Activated naive CD4-positive, alpha-beta T cell treated with anti-CD3 and anti-CD28 coated beads, Interleukin-2, amount 50 U/mL, for 16 hours (primary cell): Measurements from ENCODE around the gene NEURL2.
"Not testable (repeated sequence)": the region's sequence is repeated elsewhere in the genome, so short reads cannot be mapped to it uniquely, and the experiment has no call there.

Experiments
- DNase-seq: peaks from one replicate; pipeline ENCODE4 v3.0.0-alpha.2; 2020

Gene NEURL2

DNA sequence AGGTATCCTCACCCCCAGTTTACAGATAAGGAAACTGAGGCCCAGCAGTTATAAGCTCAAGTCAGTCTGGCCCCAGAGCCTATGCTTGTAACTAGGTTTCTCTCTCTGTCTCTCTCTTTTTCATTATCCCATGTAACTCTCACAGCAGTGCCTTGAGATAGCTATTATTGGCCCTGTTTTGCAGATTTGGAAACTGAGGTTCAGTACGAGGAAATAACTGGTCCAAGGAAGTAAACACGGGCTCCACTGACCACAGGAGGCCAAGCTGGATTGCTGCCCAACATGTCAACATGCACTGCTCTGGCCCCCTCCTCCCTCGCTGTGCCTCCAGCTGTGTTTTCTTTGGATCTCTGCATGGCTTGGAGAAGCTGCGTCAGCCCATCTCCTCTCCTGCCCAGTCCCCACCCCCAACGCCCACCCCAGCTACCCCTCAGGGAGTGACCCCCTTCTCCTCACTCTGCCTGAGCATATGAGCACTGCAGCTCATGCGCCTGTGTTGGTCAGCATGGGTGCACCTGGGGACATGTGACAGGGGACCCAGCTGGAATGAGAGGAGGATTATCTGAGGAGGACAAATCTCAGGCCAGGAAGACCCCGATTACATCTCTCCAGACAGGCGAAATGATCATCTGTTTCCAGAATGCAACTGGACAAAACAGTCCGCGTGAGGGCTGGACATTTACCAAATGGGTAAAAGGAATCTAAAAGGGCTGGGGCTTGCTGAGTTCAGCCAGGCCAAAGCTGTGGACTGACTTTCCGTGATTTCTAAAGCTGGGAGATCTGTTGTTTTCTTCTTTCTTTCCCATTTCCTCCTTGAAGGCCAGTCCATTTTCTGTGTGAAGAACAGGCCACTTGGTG lies 28.8 kb upstream of the NEURL2 start:
- no peak for DNase-seq

DNA sequence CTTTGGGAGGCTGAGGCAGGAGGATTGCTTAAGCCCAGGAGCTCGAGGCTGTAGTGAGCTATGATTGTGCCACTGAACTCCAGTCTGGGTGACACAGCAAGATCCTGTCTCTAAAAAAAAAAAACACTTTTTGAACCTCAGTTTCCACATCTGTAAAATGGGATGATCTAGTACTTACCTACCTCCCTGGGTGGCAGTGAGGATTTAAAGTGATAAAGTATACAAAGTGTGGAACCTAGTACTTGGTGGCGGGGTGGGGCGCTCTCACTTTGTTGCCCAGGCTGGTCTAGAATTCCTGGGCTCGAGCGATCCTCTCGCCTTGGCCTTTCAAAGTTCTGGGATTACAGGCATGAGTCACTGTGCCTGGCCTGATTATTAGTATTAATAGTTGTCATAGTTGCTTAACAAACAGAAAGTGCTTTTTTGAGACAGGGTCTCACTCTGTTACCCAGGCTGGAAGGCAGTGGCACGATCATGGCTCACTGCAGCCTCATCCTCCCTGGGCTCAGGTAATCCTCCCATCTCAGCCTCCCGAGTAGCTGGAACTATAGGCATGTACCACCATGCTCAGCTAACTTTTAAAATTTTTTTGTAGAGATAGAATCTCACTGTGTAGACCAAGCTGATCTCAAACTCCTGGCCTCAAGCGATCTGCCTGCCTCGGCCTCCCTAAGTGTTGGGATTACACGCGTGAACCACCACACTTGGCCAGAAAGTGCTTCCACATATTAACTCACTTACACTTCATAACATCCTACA lies 27.9 kb upstream of the NEURL2 start:
- DNase-seq, result no peak

DNA sequence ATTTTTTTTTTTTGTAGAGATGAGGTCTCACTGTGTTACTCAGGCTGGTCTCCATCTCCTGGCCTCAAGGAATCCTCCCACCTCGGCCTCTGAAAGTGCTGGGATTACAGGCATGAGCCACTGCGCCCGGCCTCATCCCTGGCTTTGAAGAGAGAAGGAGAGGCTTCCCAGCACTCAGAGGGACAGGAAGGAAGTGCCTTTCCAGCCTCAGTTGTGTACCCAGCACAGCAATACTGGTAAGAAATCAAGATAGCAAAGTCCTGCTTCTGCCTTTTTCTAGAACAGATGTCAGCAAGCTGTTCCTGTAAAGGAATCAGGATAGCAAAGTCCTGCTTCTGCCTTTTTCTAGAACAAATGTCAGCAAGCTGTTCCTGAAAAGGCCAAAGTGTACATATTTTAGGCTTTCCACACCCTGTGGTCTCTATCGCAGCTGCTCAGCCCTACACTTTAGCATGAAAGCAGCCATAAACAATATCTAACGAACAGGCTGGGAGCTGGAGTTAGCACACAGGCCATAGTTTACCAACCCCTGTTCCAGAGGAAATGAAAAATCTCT lies 27.3 kb upstream of the NEURL2 start:
- no peak for DNase-seq

GRCh38 chr20:45917790-45918141 lies 26.8 kb upstream of the NEURL2 start:
- DNase-seq, result no peak

- no peak for DNase-seq
These were observed 22.1 kb upstream of the NEURL2 start for GRCh38 chr20:45913116-45913515.

DNA sequence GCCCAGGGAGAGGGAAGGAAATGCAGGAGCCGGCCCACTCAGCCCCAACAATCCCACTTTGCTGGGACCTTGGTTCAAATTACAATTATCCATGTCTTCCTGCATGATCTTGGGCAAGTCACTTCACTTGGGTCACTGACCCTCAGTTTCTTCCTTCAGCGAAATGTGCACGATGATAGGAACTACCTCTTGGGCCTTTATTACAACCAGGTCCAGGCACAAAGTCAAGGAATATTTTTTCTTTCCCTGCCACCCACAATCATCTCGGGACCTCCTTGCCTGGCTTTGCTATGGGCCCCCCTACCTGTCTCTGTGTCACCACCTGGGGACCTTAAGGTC lies 21.3 kb upstream of the NEURL2 start:
- no peak for DNase-seq

DNA sequence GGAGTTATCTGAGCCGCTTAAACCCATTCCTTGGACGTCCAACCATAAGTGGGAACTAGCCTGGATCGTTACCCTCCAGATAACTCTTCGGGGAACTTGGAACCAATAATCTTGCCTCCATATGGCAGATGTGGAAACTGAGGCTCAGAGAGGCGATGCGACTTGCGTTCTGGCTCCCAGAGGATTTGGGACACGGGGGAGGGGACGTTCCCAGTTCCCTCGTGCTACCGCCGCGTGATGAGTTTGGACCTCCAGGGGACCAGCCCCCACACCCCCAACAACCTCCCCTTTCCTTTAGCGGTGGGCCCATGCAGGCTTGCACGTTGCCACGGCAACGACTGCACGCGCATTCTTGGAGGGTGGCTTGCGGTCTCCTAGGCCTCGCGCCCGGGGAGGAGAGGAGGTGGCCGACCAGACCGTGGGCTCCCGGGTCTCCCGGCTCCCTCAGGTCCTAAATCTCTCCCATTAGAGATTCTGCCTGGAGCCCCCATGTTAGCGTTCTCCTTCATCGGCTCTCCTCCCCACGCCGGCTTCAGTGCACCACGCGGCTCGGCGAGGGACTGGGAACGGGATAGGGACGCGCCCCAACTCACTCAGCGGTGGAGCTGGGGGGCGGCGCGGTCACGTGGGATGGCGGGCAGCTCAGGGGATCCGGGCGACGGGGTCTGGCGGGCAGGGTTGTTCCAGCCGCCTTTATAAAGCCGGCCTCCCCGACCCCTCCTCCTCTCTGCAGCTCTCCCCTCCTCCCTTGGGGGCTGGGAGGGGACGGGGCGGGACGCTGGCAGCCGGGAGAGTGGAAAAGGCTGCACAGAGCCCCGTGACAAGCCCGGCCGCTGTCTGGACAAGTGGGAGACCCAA lies 20.7 kb upstream of the NEURL2 start, which contains the start of gene PLTP:
TSS of gene PLTP (minus strand) at position 670 of the 858 bp plus-strand sequence. CDS start 703 bp downstream, outside the sequence.
- DNase-seq, result no peak

DNA sequence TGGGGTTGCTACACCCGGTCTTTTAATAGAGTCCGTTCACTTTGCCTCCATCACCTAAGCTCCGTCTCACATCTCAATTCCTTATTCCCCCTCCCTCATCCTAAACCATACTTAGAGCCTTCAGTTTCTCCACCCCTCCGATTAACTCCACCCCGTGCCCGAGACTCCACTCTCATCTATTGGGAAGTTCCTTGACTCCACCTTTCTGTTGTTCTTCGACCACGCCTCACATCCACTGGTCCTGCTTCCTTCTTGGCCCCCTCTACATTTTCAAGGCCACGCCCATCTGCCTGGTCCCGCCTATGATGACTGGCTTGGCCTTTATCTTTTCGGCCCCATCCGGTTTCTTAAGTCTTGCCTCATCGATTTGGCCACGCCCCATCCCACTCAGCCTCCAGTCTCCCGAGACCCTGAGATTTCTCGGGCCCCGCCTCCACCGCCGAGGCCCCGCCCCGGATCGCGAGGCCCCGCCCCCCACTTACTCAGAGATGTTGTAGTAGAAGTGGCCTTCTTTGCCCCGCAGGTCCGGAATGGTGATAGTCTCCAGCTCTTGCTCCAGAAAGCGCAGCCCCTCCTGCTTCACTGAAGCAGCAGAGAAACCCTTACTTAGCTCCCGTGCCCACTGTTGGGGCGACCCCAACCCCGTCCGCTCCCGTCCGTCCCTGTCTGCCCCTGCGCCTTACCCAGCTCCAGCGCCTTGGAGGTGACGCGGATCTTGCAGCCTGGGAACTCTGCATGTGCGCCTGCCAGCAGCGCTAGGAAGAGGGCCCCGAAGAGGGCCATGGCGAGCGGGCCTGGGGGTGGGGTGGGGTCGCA lies 19.9 kb upstream of the NEURL2 start:
- DNase-seq, result peak; percentile 89

DNA sequence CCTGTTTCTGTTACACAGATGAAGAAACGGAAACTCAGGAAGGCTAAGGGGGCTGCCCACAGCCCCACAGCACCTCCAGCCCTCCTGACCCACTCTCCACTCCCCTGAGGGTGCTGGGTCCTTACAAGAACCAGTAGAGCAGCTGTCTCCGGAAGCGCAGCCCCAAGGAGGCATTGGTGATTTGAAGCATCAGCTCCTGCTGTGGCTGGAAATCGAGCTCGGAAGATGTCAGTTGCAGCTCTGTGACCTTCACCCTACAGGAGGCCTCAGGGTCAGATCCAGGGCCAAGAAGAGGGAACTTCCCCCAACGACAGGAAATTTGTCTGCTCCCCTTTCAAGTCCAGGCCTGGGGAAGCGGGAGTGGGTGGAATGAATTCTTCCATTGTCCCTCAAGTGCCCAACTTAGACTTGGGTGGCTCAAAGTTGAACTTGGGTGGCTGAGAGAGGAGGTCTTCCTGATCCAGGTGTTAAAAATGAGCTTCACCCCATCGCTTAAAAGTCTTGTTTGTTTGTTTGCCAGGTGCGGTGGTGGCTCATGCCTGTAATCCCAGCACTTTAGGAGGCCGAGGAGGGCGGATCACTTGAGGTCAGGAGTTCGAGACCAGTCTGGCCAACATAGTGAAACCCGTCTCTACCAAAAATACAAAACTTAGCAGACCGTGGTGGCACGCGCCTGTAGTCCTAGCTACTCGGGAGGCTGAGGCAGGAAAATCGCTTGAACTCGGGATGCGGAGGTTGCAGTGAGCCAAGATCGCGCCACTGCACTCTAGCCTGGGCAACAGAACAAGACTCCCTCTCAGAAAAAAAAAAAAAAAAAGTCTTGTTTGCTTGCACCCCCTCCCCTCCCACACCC lies 19.0 kb upstream of the NEURL2 start:
- DNase-seq, result no peak

DNA sequence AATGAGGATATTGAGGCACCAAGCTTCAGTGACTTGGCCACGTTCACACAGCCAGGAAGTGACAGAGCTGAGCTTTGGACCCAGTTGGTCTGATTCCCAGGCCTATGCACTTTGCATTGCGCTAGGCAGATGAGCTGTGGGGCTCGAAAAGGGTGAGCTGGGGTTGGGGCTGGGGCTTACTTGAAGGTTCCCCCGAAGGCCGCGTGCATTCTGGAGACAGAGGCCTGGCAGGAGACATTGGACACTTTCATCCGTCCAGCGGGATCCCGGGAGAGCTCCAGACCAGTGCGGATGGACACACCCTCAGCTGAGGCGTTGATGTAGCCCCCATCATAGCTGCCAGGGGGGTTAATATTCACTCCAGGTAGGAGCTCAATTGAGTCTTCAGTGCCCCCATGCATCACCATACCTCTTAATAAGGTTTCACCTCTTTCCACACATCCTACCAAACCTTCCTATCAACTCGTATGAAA lies 18.4 kb upstream of the NEURL2 start:
- no peak for DNase-seq

- no peak for DNase-seq
These were observed 17.1 kb upstream of the NEURL2 start for GRCh38 chr20:45908084-45908483.

- DNase-seq, result no peak
These were observed 16.4 kb upstream of the NEURL2 start for GRCh38 chr20:45907219-45907948.

DNA sequence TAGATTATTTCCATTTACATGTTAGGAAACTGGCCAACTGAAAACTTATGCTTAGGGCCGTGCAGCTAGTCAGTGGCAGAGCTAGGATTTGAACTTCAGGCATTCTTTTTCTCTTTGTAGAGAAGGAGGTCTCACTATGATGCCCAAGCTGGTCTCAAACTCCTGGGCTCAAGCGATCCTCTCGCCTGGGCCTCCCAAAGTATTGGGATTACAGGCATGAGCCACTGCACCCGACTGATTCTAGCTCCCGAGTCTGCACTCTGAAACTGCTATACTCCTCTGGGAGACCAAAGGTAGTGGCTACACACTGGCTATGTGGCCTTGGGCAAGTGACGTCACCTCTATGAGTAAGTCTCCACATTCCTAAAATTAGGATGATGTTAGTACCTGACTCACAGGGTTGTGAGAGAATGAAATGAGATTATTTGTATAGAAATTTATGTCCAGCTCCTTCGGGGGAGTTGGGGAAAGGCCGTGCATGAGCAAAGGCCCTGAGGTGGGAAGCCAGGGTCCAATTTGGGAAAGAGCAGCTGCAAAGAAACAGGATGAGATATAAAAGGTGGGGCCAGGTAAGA lies 14.6 kb upstream of the NEURL2 start:
- no peak for DNase-seq

DNA sequence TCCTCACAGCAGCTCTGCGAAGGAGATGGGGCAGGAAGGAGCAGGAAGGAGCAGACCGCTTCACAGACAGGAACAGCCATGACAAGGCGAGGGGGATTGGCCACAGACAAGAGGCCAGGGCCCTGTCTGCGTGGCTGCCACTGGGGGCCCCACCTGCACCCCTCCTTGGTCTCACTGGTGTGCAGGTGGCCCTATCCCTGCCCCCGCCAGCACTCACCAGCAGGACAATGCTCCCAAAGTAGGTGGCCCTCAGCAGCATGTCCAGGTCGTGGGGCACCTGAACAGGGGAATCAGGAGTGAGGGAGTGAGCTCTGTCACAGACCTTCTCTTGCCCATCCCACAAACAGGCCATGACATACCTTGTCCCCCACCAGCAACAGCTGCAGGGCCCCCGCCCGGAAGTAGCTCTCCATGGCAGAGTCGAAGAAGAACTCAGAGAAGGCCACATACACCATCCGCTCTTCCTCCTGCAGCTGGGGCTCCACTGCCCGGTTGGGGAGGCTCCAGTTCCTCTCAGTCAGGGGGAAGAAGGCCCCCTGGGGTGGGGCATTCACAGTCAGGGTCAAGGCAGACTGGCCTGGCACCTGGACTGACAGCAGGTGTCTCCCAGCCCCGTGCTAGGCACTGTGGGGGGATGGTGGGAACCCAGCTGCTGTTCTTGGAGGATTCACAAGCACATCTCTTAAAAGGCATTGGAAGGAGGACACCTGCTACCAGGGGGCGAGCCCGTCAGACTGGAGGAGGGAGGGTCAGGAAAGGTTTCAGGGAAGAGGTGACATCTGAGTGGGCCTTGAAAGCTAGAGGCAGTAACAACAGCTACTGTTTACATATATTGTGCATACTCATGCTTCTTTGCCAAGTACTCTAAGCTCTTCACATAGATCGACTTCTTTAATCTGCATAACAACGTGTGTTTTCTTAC lies 13.8 kb upstream of the NEURL2 start:
- no peak for DNase-seq

DNA sequence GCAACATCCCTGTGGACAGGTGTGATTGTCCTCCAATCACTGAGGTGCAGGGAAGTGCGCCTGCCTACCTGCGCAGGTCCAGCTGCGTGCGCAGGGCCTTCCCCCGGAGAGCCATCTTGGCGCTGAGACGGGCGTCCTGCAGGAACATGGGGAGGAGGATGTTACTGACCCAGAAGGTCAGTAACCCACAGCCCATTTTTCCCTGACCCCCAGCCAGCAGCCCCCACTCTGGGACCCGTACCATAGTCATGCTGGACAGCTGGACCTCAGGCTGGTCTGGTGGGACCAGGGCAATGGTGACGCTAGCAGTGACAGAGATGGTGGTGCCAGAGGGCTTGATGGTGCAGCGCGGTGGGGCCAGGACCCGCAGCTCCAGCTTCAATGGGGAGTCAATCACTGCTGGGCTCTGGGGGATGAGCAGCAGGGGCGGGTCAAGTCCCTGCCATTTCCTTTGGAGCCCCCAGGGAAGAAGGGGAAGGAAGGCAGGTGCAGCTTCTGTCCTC lies 11.2 kb upstream of the NEURL2 start:
- no peak for DNase-seq

GRCh38 chr20:45901332-45901731 lies 10.3 kb upstream of the NEURL2 start:
- not testable (repeated sequence) for DNase-seq

DNA sequence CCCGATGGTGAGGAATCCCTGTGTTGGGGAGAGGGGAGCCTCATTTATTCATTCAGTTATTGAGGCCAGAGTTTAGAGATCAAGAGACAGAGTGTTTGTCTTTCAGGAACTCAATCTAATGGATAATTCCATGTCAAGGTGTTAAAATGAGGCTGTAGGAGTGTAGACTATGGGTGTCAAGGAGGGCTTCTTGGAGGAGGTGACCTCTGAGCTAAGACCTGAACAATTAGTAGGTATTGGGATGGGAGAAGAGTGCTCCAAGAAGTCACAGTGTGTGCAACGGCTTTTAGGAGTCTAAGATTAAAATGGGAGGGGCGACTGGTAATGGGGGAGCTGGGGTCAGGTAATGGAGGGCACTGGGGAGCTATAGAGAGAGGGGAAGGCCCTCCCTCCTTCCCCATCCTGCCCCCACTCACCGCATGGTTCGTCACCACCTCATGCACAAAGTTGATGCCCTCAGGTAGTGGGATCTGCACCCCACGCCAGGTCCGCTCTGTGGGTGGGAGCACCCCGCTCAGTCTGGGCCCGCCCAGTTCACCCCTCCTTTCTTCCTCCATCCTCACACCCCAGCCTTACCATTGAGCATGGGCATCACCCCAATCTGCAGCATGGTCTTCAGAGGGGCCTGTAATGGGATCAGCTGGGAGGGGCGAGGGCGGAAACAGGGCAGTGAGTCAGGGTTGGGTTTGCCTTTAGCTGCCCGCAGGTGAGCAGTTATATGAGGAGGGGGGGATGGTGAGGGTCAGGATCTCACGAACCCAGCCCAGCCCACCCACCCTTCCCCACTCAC lies 8.2 kb upstream of the NEURL2 start:
- DNase-seq, result no peak

- DNase-seq, result no peak
These were observed 7.3 kb upstream of the NEURL2 start for GRCh38 chr20:45898285-45898684.
